ENCODE results near the gene MOK.

The MOK gene

GRCh38 chr14:102222751-102223150 lies 82.2 kb downstream of the MOK start:
- no peak for DNase-seq

- no peak for DNase-seq
These were observed 82.9 kb downstream of the MOK start for GRCh38 chr14:102222009-102222575.

GRCh38 chr14:102221026-102221425 lies 83.9 kb downstream of the MOK start:
- DNase-seq: no peak

- no peak for DNase-seq
These were observed 84.9 kb downstream of the MOK start for GRCh38 chr14:102220031-102220430.

GRCh38 chr14:102219316-102219715 lies 85.6 kb downstream of the MOK start:
- no peak for DNase-seq

GRCh38 chr14:102218688-102219087 lies 86.3 kb downstream of the MOK start:
- no peak for DNase-seq

GRCh38 chr14:102217987-102218421 lies 87.0 kb downstream of the MOK start:
- DNase-seq: no peak

- DNase-seq: no peak
These were observed 87.6 kb downstream of the MOK start for GRCh38 chr14:102217399-102217798.

GRCh38 chr14:102215576-102216250 lies 89.3 kb downstream of the MOK start:
- no peak for DNase-seq

GRCh38 chr14:102215071-102215470 lies 89.9 kb downstream of the MOK start:
- no peak for DNase-seq

GRCh38 chr14:102213984-102214658 lies 90.8 kb downstream of the MOK start:
- no peak for DNase-seq

- DNase-seq: no peak
These were observed 91.5 kb downstream of the MOK start for GRCh38 chr14:102213470-102213869.

- no peak for DNase-seq
These were observed 92.1 kb downstream of the MOK start for GRCh38 chr14:102212845-102213244.

- no peak for DNase-seq
These were observed 92.6 kb downstream of the MOK start for GRCh38 chr14:102212356-102212755.

- DNase-seq: no peak
These were observed 93.7 kb downstream of the MOK start for GRCh38 chr14:102211240-102211639.

GRCh38 chr14:102210421-102211042 lies 94.4 kb downstream of the MOK start:
- no peak for DNase-seq

- DNase-seq: no peak
These were observed 95.6 kb downstream of the MOK start for GRCh38 chr14:102209224-102209966.

- no peak for DNase-seq
These were observed 96.2 kb downstream of the MOK start for GRCh38 chr14:102208741-102209140.

GRCh38 chr14:102207831-102208365 lies 97.1 kb downstream of the MOK start:
- no peak for DNase-seq

GRCh38 chr14:102206918-102207317 lies 98.0 kb downstream of the MOK start:
- no peak for DNase-seq

GRCh38 chr14:102205560-102205959 lies 99.4 kb downstream of the MOK start:
- DNase-seq: no peak

GRCh38 chr14:102203382-102203781 lies 101.6 kb downstream of the MOK start:
- no peak for DNase-seq

GRCh38 chr14:102202944-102203343 lies 102.0 kb downstream of the MOK start:
- no peak for DNase-seq

Data from NCI-H1048 (cell line).